Loucy (cell line): ENCODE results near the gene IQSEC1.

Experiments
- EZH2phosphoT487 ChIP-seq: fragments of 200-600 bp; IDR thresholded peaks from 2 replicates; pipeline ENCODE4 v1.6.1; 2018; ENCODE audit warnings: antibody characterized with exemption, mild to moderate bottlenecking, moderate library complexity, borderline replicate concordance
- TF ChIP-seq, protein P1 (sequence below): fragments of 200-600 bp; sonication (generic); conservative IDR thresholded peaks from 2 replicates; pipeline ENCODE4 v1.5.1; 2014; ENCODE audit warnings: mild to moderate bottlenecking, antibody characterized with exemption, low read length

DNA sequence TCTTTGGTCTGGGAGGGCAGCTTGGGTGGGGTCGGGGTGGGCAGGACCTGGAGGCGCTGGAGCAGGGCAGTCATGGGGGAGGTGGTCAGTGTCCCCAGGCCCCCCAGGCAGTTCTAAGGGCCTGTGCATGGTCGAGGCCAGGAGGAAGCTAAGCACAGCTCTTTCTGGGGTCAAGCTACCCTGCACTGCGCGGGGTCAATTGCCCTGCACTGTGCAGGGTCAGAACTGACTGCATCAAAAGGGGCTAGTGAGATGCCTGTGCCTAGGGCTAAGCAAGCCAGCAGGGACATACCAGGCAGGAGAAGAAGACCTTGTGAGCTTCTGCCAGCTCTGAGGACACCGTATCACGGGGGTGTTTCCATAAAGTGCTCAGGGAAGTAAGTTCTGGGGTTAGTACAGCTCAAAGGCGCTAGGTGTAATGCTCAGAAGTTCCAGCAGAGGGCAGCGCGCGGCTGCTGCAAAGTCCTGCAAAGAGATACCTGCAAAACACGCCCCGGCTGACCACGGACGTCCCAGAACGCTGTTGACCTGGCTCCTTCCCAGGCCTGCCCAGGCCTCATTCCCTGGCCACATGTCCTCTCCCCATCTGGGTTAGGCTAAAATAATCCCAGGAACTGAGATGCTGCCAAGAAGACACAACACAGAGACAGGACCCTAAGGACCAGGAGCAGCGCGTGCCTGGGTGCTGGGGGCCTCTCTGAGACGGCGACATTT, 18.8 kb upstream of the IQSEC1 start:
- TF ChIP-seq, protein P1, sequence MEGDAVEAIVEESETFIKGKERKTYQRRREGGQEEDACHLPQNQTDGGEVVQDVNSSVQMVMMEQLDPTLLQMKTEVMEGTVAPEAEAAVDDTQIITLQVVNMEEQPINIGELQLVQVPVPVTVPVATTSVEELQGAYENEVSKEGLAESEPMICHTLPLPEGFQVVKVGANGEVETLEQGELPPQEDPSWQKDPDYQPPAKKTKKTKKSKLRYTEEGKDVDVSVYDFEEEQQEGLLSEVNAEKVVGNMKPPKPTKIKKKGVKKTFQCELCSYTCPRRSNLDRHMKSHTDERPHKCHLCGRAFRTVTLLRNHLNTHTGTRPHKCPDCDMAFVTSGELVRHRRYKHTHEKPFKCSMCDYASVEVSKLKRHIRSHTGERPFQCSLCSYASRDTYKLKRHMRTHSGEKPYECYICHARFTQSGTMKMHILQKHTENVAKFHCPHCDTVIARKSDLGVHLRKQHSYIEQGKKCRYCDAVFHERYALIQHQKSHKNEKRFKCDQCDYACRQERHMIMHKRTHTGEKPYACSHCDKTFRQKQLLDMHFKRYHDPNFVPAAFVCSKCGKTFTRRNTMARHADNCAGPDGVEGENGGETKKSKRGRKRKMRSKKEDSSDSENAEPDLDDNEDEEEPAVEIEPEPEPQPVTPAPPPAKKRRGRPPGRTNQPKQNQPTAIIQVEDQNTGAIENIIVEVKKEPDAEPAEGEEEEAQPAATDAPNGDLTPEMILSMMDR = peak; percentile 92
- no peak for TF ChIP-seq EZH2phosphoT487
